ENCODE data around the gene VAT1. TPM values are rescaled to one million over a fixed set of nuclear protein-coding genes. Genes with fewer than 3 reads are reported as not detected.

Gene VAT1
- total and polyA plus RNA-seq, 2 of the 13 experiments (the other 11 are each of a cell fraction or from before 2014, with no cell fraction given): 143 to 205 TPM

- TF ChIP-seq, protein P1, sequence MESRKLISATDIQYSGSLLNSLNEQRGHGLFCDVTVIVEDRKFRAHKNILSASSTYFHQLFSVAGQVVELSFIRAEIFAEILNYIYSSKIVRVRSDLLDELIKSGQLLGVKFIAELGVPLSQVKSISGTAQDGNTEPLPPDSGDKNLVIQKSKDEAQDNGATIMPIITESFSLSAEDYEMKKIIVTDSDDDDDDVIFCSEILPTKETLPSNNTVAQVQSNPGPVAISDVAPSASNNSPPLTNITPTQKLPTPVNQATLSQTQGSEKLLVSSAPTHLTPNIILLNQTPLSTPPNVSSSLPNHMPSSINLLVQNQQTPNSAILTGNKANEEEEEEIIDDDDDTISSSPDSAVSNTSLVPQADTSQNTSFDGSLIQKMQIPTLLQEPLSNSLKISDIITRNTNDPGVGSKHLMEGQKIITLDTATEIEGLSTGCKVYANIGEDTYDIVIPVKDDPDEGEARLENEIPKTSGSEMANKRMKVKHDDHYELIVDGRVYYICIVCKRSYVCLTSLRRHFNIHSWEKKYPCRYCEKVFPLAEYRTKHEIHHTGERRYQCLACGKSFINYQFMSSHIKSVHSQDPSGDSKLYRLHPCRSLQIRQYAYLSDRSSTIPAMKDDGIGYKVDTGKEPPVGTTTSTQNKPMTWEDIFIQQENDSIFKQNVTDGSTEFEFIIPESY (CRISPR knock-in tag; IDR thresholded peaks at IDR 0.05): 0 out of 2 replicates have a peak, but pooled peaks have one; percentile 25
- TF ChIP-seq FOXM1 (CRISPR knock-in tag; IDR thresholded peaks at IDR 0.05): no peak
- TF ChIP-seq ZNF121 (CRISPR knock-in tag; IDR thresholded peaks at IDR 0.05): no peak
- TF ChIP-seq ESRRA (CRISPR knock-in tag; IDR thresholded peaks at IDR 0.05; ENCODE audit: low read depth): no peak
- peak; percentile 92 for TF ChIP-seq ARID3A (IDR thresholded peaks at IDR 0.05; ENCODE audit: low read depth, low read length)
- TF ChIP-seq ZNF431 (CRISPR knock-in tag; IDR thresholded peaks at IDR 0.05; ENCODE audit: borderline replicate concordance, low read depth): no peak; the same call in 1 of the 2 replicates
- peak; percentile 34; the same call in 1 of the 2 replicates for TF ChIP-seq ZNF878 (CRISPR knock-in tag; IDR thresholded peaks at IDR 0.05)
- TF ChIP-seq ZNF605 (CRISPR knock-in tag; IDR thresholded peaks at IDR 0.05): no peak
- TF ChIP-seq ZFP82 (CRISPR knock-in tag; IDR thresholded peaks at IDR 0.05; ENCODE audit: borderline replicate concordance): no peak
- TF ChIP-seq ZNF101 (CRISPR knock-in tag; IDR thresholded peaks at IDR 0.05; ENCODE audit: borderline replicate concordance, low read depth): no peak
- TF ChIP-seq ZNF609 (CRISPR knock-in tag; IDR thresholded peaks at IDR 0.05; ENCODE audit: borderline replicate concordance): no peak; the same call in 1 of the 2 replicates
- TF ChIP-seq ZNF703 (CRISPR knock-in tag; IDR thresholded peaks at IDR 0.05; ENCODE audit: borderline replicate concordance): no peak
- TF ChIP-seq GLI4 (CRISPR knock-in tag; IDR thresholded peaks at IDR 0.05; ENCODE audit: borderline replicate concordance): no peak
- TF ChIP-seq ZSCAN25 (CRISPR knock-in tag; IDR thresholded peaks at IDR 0.05): peak; percentile 41; the same call in 1 of the 2 replicates
- no peak for TF ChIP-seq U2AF2 (IDR thresholded peaks at IDR 0.05; ENCODE audit: low read depth, low read length)
- TF ChIP-seq KAT7 (CRISPR knock-in tag; IDR thresholded peaks at IDR 0.05; ENCODE audit: borderline replicate concordance): no peak; the same call in 1 of the 2 replicates
- TF ChIP-seq MED1 (CRISPR knock-in tag; IDR thresholded peaks at IDR 0.05): peak; percentile 88
- no peak for TF ChIP-seq MED8 (CRISPR knock-in tag; IDR thresholded peaks at IDR 0.05; ENCODE audit: insufficient replicate concordance)
- TF ChIP-seq JUNB (CRISPR knock-in tag; IDR thresholded peaks at IDR 0.05; ENCODE audit: borderline replicate concordance): no peak
- no peak for TF ChIP-seq THYN1 (CRISPR knock-in tag; IDR thresholded peaks at IDR 0.05; ENCODE audit: borderline replicate concordance, low read depth)
- TF ChIP-seq ARNT (IDR thresholded peaks at IDR 0.05): no peak
- TF ChIP-seq ZNF451 (CRISPR knock-in tag; IDR thresholded peaks at IDR 0.05): peak; percentile 50; the same call in 1 of the 2 replicates
These were observed 11.4 kb downstream of the VAT1 start (continued) for GRCh38 chr17:43010667-43011308.
